Right atrium auricular region (tissue), 2 donors: ENCODE results near the gene KPNA3. TPM values are rescaled to one million over a fixed set of nuclear protein-coding genes. Genes with fewer than 3 reads are reported as not detected.
"Not testable (repeated sequence)": the region's sequence is repeated elsewhere in the genome, so short reads cannot be mapped to it uniquely, and the experiment has no call there.

Experiments
- DNase-seq: peaks from one replicate; pipeline ENCODE4 v3.0.0-alpha.2; 2019; ENCODE audit warnings: low spot score
- H3K27ac ChIP-seq, 2 donors: fragments of 200-600 bp; sonication (generic); 1 replicate in 1 of 2; 2 replicates in 1 of 2; pipeline ENCODE4 v1.5.1; 2016 to 2019
- H3K27me3 ChIP-seq, 2 donors: fragments of 200-600 bp; sonication (generic); one replicate each; pipeline versions ENCODE4 v1.5.1 to v1.6.0; 2017 to 2019
- H3K36me3 ChIP-seq: fragments of 200-600 bp; sonication (generic); one replicate; pipeline ENCODE4 v1.5.1; 2016
- H3K4me1 ChIP-seq, 2 donors: fragments of 200-600 bp; sonication (generic); one replicate each; pipeline versions ENCODE4 v1.5.1 to v1.6.0; 2017 to 2019
- H3K4me3 ChIP-seq, 2 donors: fragments of 200-600 bp; sonication (generic); 1 replicate in 1 of 2; 2 replicates in 1 of 2; pipeline ENCODE4 v1.5.1; 2017 to 2019; ENCODE audit warnings: mild to moderate bottlenecking in 1 of 2, moderate library complexity in 1 of 2
- H3K9me3 ChIP-seq, 2 donors: fragments of 200-600 bp; sonication (generic); one replicate each; pipeline ENCODE4 v1.5.1; 2019
- total RNA-seq, 2 donors: library from RNA; depleted of rRNA; stranded (reverse); fragments of >200 nt; gene quantifications; one replicate each; pipeline ENCODE4 v1.1.0, GENCODE V29; 2016
- TF ChIP-seq, protein P1 (sequence below), 2 donors: fragments of 200-600 bp; sonication (generic); IDR thresholded peaks; one replicate each; pipeline ENCODE4 v1.5.1; 2019; ENCODE audit warnings: antibody characterized with exemption in 2 of 2

KPNA3 gene
- total RNA-seq, 2 donors from 2014 or later, result 36.6 to 42.0 TPM

DNA sequence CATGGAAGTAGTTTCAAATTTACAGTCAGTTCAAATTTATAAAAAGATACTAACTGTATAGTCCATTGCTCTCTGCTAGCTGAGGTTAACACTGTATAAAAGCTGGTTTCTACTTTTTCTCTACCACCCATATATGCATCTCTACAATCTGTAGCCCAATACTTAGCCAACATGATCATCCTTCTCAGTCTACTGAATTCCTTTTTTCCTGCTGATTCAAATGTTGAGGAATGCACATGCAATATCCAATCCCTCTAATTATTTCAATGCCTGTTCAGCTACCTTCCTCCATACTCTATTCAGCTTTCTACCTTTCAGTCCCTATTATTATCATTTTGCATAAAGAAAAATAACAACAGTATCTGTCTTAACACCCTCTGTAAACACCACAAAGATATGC is 15.6 kb downstream of the KPNA3 start:
- H3K27me3 ChIP-seq, result no peaks in the 10 kb centered on the region
- no peaks in the 10 kb centered on the region for H3K9me3 ChIP-seq
- TF ChIP-seq, protein P1, sequence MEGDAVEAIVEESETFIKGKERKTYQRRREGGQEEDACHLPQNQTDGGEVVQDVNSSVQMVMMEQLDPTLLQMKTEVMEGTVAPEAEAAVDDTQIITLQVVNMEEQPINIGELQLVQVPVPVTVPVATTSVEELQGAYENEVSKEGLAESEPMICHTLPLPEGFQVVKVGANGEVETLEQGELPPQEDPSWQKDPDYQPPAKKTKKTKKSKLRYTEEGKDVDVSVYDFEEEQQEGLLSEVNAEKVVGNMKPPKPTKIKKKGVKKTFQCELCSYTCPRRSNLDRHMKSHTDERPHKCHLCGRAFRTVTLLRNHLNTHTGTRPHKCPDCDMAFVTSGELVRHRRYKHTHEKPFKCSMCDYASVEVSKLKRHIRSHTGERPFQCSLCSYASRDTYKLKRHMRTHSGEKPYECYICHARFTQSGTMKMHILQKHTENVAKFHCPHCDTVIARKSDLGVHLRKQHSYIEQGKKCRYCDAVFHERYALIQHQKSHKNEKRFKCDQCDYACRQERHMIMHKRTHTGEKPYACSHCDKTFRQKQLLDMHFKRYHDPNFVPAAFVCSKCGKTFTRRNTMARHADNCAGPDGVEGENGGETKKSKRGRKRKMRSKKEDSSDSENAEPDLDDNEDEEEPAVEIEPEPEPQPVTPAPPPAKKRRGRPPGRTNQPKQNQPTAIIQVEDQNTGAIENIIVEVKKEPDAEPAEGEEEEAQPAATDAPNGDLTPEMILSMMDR (IDR thresholded peaks at IDR 0.05), result no peak
- H3K4me1 ChIP-seq, result peaks cover 0 to 7% of the 10 kb centered on the region in 2 donors
- no peak overlapping the region for H3K4me3 ChIP-seq
- H3K27ac ChIP-seq, result no peak overlapping the region
- DNase-seq, result no peak
- H3K36me3 ChIP-seq, result no peaks in the 10 kb centered on the region

DNA sequence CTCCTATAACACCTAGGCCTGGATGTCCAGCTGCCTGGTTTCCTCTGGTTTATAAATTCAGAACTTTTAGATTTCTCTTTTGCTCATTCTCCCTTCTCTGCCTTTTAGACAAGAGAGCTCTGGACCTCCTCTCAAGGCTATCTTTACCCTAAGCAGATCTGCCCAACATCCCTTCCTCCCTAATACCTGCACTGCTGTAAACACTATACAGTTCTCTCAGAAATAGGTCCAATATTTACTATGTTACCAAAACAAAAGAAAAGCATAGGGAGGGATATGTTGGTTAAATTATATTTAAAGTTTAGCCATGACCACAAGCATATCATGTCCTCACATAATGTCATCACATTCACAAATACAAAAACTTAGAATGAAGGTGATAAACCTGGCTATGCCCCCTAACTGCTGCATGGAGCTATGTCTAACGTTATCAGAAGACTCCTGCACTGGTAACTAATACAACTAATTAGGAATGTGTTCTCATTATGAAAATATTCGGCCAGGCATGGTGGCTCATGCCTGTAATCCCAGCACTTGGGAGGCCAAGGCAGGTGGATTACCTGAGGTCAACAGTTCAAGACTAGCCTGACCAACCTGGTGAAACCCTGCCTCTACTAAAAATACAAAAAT is 18.0 kb downstream of the KPNA3 start:
- no peaks in the 10 kb centered on the region for H3K4me1 ChIP-seq
- no peak overlapping the region for H3K4me3 ChIP-seq
- TF ChIP-seq, protein P1 (IDR thresholded peaks at IDR 0.05), result no peak
- no peaks in the 10 kb centered on the region for H3K27me3 ChIP-seq
- no peaks in the 10 kb centered on the region for H3K9me3 ChIP-seq
- DNase-seq, result no peak
- H3K36me3 ChIP-seq, result no peaks in the 10 kb centered on the region
- H3K27ac ChIP-seq, result no peak overlapping the region

- Histone ChIP-seq H3K36me3 (no peaks in the 10 kb centered on the region), H3K4me3 (no peak overlapping the region), H3K27ac (no peak overlapping the region), H3K27me3 (no peaks in the 10 kb centered on the region), H3K4me1 (no peaks in the 10 kb centered on the region), H3K9me3 (no peaks in the 10 kb centered on the region)
- TF ChIP-seq, protein P1 (IDR thresholded peaks at IDR 0.05), result no peak
- no peak for DNase-seq
Measured at GRCh38 chr13:49772828-49773227, 19.7 kb downstream of the KPNA3 start.

GRCh38 chr13:49761811-49762210 is 30.7 kb downstream of the KPNA3 start:
- H3K27me3 ChIP-seq, H3K27ac ChIP-seq, H3K9me3 ChIP-seq, H3K4me3 ChIP-seq, H3K4me1 ChIP-seq, H3K36me3 ChIP-seq, DNase-seq: not testable (repeated sequence)

GRCh38 chr13:49760558-49760957 is 31.9 kb downstream of the KPNA3 start:
- H3K36me3 ChIP-seq, result no peaks in the 10 kb centered on the region
- no peak for DNase-seq
- no peaks in the 10 kb centered on the region for H3K9me3 ChIP-seq
- no peaks in the 10 kb centered on the region for H3K27me3 ChIP-seq
- no peak overlapping the region for H3K4me3 ChIP-seq
- TF ChIP-seq, protein P1 (IDR thresholded peaks at IDR 0.05), result no peak
- no peak overlapping the region for H3K27ac ChIP-seq
- no peaks in the 10 kb centered on the region for H3K4me1 ChIP-seq

- Histone ChIP-seq H3K4me1 (no peaks in the 10 kb centered on the region), H3K9me3 (no peaks in the 10 kb centered on the region), H3K27me3 (no peaks in the 10 kb centered on the region), H3K36me3 (no peaks in the 10 kb centered on the region), H3K4me3 (no peak overlapping the region), H3K27ac (no peak overlapping the region)
- TF ChIP-seq, protein P1 (IDR thresholded peaks at IDR 0.05), result no peak
- DNase-seq, result no peak
Measured at GRCh38 chr13:49759503-49759902, 33.0 kb downstream of the KPNA3 start.
